ENCODE measurements around the gene PIGT.

The PIGT gene

DNA sequence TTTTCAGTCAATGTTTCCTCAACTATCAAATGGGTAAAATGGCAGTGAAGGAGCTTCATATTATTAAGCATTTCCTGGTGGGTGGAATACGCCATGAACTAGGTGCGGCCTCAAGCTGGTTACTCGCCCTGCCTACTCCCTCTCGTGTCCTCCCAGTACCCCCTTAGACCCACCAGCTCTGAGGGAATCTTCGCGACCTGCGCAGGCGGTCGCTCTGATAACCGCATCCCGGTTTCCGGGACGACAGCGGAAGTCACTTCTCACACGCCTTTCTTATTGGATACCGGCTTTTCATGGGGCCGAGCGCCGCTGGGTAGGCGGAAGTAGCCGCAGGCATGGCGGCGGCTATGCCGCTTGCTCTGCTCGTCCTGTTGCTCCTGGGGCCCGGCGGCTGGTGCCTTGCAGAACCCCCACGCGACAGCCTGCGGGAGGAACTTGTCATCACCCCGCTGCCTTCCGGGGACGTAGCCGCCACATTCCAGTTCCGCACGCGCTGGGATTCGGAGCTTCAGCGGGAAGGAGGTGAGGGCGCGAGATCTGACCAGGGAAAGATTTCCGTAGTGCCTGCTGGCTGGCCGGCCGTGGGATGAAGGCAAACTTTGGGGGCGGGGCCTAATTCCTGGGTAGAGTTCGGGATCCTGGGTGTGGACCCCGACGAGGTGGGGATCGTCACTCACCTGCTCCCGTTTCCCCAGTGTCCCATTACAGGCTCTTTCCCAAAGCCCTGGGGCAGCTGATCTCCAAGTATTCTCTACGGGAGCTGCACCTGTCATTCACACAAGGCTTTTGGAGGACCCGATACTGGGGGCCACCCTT lies at the start of gene PIGT:
PIGT (plus strand) TSS at position 320 of the 816 bp plus-strand sequence; CDS start at position 336, 16 bp downstream.
- DNase-seq (ENCODE audit: low spot score), result peak; percentile 74

GRCh38 chr20:45366192-45366591 lies 49.7 kb upstream of the PIGT start:
- no peak for DNase-seq (ENCODE audit: low spot score)

DNA sequence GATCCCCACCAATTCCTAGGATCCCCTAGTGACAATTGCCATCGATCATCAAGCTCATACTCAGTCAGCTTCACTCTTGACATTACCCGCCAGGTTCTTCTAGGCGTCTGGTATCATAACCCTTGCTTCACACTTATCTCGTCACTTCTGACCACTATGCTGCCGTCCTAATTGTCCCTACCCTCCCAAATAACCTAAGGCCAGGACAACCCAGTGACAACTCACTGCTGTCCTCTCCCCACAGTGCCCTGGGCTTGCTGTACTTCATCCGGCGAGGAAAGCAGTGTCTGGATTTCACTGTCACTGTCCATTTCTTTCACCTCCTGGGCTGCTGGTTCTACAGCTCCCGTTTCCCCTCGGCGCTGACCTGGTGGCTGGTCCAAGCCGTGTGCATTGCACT lies 49.3 kb upstream of the PIGT start:
- no peak for DNase-seq (ENCODE audit: low spot score)

DNA sequence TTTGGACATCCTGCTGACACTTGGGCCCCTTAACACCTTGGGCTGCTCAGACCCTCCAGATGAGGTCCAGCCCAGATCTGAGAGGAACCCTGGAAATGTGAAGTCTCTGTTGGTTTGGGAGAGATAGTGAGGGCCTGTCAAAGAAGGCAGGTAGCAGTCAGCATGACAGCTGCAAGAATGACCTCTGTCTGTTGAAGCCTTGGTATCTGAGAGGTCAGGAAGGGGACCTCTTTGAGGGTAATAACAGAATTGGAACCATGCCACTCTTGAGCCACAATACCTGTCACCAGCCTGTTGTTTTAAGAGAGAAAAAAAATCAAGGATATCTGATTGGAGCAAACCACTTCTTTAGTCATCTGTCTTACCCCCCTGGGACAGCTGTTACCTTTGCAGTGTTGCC lies 48.8 kb upstream of the PIGT start:
- DNase-seq (ENCODE audit: low spot score), result no peak

GRCh38 chr20:45368221-45368980 lies 47.5 kb upstream of the PIGT start:
- no peak for DNase-seq (ENCODE audit: low spot score)

DNA sequence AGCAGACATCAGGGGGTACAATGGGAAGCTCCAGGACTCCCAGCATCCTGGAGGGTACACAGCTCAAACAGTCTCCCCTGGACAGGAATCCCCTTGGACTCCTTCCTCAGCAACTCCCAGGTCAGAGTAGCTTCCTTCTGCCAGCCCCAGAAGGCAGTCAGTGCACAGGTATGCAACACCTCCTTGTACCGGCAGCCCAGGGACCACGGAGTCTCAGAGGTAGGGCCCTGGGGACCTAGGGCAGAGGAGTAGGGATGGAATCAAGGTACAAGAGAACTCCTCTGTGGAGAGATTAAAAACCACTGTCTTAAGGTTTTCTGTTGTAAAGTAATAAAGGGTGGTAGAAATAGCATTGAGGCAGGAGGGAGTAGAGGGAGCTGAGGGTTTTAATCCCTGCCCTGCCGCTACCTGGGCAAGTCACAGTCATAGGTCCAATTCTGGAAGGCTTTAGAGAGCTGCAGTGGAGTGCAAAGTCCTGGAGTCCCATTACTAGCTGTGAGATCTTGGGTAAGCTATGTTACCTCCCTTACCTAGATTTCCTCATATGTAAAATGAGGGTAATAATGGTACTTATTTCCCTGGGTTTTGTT lies 45.3 kb upstream of the PIGT start:
- no peak for DNase-seq (ENCODE audit: low spot score)

GRCh38 chr20:45372241-45372640 lies 43.7 kb upstream of the PIGT start:
- no peak for DNase-seq (ENCODE audit: low spot score)

DNA sequence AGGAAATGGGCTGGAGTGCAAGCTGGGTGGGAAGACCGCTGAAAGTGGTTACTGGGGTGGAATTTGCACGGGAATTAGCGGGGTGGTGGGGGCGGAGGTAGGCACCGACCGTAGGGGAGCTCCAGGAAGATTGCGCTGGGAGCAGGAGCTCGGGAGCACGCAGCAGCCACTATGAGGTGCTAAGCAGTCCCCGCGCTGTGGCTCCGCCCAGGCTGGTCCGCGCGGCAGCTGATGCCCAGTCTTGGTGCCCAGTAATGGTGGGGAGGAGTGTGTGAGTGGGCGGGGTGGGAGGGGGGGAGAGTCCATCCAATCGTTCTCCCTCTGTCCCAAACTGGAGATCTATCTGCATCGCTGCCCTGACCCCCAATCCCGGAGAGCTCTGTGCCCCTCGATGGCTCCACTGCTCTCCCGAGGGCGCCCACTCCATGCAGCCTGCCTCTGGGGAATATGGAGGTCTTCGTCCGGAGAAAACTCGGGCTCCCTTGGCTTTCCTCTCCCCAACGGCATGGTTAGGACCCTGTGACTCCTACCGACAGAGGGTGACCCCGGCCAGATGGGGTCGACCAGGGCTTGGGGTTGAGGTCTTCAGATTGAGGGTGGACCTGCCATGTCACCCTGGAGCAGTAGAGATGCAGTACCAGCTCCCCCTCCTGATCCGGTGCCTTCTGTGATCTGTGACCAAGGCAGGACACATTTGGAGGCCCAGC lies 43.1 kb upstream of the PIGT start:
- no peak for DNase-seq (ENCODE audit: low spot score)

GRCh38 chr20:45373353-45374100 lies 42.4 kb upstream of the PIGT start:
- DNase-seq (ENCODE audit: low spot score), result peak; percentile 77

- no peak for DNase-seq (ENCODE audit: low spot score)
Observed at GRCh38 chr20:45374101-45374467, 41.9 kb upstream of the PIGT start.

GRCh38 chr20:45374966-45375365 lies 41.0 kb upstream of the PIGT start:
- DNase-seq (ENCODE audit: low spot score), result no peak

DNA sequence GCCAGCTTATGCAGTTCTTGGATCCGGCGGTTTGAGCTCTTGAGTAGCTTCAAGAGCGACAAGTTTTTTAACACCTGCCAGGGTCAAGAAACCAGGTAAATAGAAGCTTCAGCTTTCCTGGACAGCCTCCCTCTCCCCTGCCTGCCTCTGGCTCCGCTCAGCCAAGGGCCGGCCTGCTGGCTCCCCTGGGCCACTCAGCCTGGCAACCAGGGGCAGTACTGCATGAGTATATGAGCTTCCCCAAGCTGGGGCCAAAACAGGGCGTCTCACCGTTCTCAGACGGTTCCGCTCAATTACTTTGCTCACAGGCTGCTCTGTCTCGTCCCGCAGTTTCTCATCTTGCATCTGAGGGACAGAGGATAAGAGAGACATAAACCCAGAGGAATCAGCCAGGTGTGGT lies 38.7 kb upstream of the PIGT start:
- no peak for DNase-seq (ENCODE audit: low spot score)

- no peak for DNase-seq (ENCODE audit: low spot score)
Observed at GRCh38 chr20:45378191-45378590, 37.8 kb upstream of the PIGT start, which contains the start of gene TP53TG5. TP53TG5 (minus strand) TSS chr20:45378325; CDS start chr20:45378236, 89 bp downstream.

- DNase-seq (ENCODE audit: low spot score), result no peak
Observed at GRCh38 chr20:45387274-45387673, 28.7 kb upstream of the PIGT start.

GRCh38 chr20:45390931-45391330 lies 25.0 kb upstream of the PIGT start:
- no peak for DNase-seq (ENCODE audit: low spot score)

DNA sequence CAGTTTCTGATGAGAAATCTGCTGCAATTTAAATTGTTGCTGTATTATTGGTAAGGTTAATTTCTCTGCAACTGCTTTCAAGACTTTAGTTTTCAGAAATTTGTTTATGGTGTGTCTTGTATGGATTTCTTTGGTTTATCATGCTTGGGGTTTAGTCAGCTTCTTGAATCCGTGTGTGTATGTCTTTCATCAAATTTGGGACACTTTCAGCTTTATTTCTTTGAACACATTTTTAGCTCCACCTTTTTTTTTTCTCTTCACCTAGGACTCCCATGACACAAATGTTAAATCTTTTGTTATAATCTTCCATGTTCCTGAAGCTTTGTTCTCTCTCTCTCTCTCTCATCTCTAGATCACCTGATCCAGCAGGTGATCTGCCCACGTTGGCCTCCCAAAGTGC lies 24.4 kb upstream of the PIGT start:
- DNase-seq (ENCODE audit: low spot score), result no peak

DNA sequence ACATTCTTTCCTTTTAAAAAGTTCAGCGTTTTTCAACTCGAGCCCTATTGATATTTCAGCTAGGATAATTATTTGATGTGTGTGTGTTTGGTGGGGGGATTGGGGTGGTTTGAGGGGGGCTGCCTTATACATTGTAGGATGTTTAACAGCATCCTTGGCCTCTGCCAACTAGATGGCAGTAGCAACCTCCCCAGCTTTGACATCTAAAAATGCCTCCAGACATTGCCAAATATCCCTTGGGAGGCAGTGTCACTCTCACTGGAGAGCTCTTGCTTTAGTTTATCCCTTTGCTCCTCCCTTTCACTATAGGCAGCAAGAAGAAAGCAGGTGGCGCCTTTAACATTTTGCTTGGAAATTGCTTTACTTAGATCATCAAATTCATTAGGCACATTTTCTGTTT lies 23.2 kb upstream of the PIGT start:
- DNase-seq (ENCODE audit: low spot score), result no peak

GRCh38 chr20:45394221-45395113 lies 21.5 kb upstream of the PIGT start:
- DNase-seq (ENCODE audit: low spot score), result no peak

DNA sequence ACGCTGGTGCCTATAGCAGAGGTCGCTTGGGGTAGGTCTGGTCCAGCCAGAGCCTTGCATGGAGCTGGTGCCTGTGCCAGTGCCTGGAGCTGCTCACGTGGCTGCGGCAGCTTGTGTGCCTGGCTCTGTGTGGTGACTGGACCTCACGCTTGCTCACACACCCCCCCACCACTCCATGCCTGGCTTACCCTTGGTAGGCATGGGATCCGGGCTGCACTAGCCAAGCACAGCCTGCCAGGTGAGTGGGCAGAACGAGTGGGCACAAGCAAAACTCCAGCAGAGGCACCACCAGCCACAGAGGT lies 20.9 kb upstream of the PIGT start:
- DNase-seq (ENCODE audit: low spot score), result no peak

- DNase-seq (ENCODE audit: low spot score), result no peak
Observed at GRCh38 chr20:45399018-45399417, 16.9 kb upstream of the PIGT start.

Measured in COLO829 (cell line).